HG02588 (cell line): ENCODE measurements around the gene C2CD2.
"Not testable (repeated sequence)": the region's sequence is repeated elsewhere in the genome, so short reads cannot be mapped to it uniquely, and the experiment has no call there.

Experiments used
- ATAC-seq: cut with Tn5 transposase; IDR thresholded peaks from one replicate; pipeline ENCODE4 v1.9.1; 2021; ENCODE audit warnings: mild to moderate bottlenecking, moderate library complexity; ENCODE audit not compliant: unreplicated experiment

The C2CD2 gene

DNA sequence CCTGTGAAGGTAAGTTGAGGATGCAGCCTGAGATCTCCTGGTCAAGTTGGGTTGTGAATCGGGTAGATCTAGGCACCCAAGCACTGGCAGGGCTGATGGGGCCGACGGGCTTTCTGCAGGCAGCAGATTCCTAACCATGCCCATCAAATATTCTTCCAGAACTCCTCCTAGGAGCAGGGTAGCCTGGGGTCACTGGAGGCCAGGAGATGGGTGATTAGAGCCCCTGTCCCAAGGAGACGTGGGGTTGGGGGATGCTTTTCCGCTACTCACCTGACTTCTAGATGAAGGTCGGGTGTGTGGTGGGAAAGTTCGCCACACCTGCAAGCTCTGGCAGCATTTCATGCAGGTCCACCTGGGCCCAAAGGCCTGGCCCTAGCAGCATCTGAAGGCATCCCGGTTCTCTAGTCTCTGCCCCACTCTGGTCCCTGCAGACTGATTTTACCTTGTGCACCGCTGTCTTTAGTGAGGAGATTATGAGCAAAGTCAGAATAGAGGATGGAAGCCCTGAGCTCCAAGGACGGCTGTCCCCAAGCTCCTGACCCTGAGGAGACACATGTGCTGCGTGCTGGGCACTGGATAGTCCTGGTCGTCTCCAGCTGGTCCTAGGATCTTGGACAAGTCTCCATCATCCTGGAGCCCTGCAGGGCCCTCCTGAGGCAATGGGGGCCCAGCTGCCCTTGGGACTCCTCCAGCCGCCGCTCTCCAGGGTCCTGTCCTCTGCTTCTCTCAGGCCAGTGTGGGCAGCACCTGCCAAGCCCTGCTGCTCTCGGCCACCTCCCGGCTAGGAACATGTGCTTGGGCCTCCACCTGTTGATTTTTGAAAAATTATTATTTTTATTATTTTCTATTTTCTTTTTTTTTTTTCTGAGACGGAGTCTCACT, 21.8 kb upstream of the C2CD2 start:
- no peak for ATAC-seq

DNA sequence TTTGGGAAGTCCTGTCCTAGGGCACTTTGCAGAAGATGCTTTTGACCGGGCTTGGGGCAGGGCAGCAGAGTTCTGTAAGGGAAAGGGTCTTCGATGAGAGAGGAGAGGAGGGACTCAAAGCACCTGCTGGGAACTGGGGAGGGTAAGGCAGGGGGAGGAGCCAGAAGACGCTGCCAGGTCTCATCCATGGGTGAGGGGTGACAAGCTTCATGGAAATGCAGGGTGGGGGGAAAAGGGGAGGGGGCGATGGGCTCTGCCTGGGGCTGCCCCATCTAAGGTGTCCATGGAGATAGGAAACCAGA, 20.9 kb upstream of the C2CD2 start:
- ATAC-seq, result no peak

DNA sequence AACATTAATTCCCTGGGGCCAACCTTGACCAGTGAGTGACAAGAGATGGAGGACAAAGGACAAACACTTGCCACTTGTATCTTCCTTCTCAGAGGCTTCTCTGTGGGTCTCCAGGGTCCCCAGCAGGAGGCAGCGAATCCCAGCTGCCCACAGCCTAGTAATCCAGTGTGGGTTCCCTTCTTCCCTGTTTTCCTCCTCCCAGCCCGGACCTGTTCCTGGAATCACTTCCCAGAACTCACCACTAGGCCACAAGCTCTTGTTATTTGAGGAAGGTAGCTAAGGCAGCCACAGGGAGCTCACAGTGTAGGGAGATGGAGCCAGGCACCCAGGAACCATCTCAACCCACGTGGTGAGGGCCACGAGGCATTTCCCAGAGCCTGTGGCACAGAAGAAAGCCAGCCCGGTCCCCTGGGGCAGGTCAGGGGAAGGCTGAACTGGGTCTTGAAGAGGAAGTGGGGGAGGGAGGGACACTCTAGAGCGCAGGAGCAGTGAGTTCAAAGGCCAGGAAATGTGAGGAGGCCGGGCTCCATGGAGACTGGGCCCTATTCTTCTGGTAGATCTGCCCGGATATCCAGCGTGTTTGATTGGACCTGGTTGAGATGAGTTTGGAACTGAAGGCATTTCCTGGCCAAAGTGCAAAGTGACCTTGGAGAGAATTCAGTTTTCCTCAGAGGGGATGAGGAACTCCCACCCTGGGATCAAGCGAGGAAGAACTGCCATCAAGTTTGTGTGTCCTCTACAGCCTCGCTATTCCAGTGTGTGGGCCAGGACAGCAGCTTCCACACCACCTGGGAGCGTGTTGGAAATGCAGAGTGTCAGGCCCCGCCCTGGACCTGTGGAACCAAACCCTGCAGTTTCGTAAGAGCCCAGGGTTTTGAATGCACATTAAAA, 20.3 kb upstream of the C2CD2 start:
- ATAC-seq, result no peak

DNA sequence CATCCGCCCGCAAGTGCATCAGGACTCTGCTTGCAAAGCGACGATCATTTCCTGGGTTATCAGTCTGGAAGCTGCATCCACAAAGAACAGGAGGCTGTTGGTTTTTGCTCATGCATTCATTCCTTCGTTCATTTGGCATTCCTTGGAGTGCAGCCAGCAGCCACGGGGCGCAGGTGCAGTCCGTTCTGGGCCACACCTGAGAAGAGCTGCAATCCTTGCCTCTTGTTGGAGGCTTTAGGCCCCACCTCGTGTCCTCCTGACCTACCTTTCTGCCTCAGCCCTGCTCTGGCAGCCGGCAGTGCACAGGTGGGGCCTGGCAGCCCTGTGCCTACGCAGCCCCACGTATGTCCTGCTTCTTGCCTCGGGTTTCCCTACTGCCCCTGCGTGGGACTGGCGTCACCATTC, 19.6 kb upstream of the C2CD2 start:
- ATAC-seq, result no peak

DNA sequence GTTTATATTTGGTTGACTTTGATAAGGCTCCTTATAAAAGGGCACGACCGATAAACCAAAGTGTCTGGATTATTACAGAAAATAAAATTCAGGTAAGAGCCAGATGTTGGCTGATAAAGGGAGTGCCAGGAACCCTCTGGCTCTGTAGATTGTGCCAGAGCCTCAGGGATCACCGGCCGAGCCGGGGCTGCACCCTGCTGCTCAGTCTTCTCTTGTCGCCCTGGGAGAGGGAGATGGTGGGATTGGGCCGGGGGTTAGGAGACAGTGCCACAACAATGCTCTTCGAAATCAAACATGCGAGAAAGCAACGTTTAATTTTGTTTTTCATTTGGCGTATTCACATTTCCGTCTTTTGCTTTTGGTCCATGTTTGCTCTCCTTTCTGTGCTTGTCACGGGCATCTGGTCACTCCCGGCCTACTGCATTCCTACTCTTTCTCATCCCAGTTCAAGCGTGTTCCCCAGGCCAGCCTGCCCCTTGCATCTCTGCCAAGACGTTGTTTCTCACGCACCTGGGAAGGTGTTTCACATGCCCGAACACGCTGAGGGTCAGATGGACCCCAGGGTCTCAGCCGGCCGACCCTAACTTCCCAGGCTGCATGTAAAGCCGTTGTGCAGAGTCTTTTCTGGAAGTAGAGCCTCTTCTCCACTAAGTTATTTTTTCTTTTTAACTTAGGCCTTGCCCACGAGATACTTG, 18.8 kb upstream of the C2CD2 start:
- no peak for ATAC-seq

DNA sequence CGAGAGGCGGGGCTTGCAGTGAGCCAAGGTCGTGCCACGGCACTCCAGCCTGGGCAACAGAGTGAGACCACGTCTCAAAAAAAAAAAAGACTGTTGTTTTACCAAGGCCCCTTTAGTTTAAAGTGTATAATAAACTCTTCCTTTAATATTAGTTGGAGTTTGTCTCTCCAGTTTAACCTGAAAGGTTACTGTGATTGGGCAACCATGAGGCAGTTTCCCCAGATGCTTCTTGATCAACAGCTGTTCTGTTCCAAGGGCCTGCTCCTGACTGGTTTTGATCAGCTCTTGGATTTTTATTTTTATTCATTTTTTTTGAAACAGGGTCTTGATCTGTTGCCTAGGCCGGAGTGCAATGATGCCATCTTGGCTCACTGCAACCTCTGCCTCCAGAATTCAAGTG, 18.1 kb upstream of the C2CD2 start:
- no peak for ATAC-seq

DNA sequence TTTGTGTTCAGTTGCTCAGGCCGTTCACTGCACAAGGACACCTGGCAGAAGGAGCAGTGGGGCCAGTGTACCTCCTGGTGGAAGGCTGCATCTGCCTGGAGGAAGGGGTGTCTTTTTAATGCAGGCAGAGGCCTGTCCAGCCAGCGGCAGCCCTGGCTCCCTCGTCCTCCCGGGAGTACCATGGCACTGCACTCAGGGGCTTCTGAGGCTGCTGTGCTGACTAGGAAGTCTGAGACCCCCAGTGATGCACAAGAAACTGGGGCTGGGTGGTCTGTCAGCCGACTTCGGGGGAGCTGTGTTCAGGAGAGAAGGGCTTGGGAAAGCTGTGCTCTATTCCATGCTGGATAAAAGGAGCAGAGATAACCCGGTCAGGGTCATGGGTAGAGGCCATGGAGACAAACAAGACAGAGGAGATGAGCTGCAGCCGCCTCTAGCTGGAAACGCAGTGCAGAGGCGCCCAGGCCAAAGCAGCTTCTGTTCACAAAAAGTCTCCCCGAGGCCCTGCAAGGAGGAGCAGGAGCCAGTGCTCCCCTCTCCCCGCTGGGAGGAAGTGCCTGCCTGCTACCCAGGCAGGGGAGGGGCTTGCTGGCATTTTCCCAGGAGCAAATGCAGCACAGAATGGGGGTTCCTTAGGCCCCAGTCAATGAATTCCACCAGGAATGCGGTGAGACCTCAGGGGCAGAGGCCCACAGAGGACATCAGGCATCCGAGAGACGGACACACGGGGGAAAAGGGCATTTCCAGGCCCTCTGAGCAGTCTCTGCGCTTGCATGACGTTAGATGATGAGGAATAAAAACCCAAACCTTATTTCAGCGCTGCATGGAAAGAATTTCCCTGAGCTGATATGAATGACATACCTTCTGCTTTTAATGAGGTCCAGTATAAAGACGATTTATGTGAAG, 17.2 kb upstream of the C2CD2 start:
- no peak for ATAC-seq

DNA sequence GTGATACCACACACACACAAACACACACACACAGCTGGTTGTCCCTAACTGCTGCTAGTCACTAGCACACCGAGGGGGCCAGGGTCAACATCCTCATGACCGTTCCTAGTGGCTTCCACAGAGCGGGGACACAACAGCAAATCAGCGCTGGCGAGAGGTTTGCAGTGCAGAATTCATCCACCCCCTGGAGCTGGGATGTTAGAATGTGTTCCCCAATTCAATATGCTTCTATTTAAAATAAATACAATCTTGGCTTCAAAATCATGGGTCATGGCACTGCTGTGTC, 16.2 kb upstream of the C2CD2 start:
- ATAC-seq, result no peak

DNA sequence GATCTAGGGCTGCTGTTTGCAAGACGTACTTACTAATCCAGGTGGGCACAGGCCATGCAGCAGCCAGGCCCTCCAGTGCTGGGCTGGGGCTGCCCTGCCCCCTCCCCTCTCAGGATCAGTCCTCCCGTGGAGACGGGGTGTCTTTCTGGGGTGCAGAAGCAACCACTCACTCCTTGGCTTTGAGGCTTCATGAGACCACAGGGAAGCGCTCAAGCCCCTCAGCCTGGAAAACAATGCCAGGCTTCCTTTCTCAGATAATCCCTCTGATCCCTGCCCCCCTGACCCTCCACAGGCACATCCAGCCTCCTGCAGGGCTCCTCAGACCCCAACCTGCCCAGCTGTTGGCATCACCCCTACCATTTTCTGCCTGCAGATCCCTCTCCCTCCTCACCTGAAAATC, 13.9 kb upstream of the C2CD2 start:
- no peak for ATAC-seq

DNA sequence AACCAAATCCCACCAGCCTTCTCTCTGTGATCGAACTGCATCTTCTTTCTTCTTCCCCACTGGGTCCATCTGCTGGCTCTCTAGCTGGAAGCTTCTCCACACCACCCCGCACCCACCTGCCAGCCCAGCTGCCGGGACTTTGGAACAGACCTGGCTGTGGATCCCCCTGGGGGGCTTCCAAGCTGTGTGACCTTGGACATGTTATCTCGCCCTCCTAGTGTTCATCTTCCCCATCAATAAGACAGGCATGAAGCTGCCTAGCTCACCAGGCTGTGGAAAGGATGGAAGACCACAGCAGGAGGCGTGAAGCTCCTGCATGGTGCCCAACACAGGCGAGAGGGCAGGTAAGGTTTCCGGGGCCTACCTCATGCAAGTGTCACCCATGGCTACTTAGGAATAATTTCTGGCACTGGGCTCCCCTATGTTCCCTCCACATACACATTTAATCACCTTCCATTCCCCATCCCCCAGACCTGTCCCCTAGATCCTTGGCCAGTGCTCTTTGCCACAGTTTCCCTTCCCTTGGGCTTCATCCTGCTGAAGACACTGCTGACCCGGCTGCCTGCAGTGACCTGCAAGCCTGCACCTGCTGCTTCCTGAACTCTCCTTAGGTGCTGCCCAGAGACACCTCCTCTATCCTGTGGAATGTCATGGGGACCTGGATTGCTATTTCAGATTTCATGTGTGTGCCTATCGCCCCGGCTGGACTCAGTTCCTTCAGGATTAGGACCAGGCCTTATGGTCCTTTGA, 13.2 kb upstream of the C2CD2 start:
- ATAC-seq, result no peak

DNA sequence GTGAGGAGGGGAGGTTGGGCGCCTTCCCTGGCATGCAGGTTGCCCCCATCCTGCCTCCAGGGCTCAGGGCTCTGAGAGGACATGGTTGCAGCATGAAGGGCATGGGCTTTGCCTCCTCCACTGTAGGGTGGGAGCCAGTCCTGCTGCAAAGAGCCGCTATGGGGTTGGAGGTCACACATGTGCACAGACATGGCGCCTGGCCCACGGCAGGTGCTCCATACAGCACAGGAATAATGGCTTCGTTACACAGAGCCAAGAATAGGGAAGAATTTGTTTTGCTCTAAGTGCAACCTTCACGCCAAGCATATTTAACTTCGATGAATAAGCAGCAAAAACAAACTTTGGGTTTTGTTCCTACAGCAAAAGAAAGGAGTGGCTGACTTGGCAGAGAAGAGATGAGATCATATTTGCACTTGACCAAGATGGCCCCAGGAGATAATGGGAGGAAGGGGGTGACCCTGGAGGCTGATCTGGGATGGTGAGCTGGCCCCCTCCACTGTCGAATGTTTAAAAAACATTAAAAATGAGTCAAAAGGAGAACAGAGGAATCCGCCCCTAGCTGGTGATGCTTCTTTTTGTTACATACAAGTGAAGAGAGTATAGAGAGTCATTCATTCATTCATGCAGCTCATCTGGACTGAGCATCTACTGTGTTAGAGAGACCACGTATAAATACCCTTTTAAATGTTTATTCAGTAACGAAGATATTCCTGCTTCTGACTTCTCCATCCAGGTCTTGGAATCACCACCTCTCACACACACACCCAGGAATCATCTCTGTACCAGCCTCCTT, 12.4 kb upstream of the C2CD2 start:
- ATAC-seq, result no peak

DNA sequence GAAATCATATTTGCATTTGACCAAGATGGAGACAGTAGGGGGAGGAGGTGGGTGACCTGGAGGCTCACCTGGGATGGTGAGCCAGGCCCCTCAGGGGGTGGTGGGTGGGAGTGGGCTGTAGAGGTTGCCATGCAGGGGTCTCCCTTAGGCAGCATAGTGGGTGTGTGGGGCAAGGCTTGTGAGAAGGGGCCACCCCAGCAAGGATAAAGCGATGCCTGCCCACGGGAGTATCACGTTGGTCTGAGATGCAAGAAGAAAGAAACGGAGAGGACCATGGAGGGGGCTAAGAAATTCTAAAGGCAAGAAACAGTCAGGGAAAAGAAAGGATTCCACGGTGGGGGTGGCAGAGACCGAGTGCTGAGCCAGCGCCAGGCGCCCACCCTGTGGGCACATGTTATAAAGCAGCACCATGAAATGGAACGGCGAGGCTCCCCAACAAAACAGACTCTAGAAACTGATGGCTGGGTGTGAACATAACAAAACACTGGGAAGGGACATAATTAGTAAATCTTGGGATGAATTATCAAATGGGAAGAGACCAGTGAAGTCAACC, 11.7 kb upstream of the C2CD2 start:
- ATAC-seq, result no peak

DNA sequence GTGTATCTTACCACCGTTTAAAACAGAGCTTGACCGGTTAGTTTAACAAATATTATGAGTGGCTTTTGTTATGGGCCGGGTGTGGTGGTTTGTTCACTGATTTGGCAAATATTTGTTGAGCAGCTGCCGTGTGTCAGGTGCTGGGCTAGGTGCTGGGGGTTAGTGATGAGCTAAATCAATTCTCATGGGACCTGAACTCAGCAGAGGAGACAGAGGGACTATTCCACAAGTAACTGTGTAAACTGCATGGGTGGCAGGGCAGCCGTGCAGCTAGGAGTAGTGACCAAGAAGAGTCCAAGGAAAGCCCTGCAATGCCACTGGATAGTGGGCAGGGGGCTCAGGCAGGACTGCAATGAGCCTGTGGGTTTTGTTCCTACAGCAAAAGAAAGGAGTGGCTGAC, 11.2 kb upstream of the C2CD2 start:
- no peak for ATAC-seq

DNA sequence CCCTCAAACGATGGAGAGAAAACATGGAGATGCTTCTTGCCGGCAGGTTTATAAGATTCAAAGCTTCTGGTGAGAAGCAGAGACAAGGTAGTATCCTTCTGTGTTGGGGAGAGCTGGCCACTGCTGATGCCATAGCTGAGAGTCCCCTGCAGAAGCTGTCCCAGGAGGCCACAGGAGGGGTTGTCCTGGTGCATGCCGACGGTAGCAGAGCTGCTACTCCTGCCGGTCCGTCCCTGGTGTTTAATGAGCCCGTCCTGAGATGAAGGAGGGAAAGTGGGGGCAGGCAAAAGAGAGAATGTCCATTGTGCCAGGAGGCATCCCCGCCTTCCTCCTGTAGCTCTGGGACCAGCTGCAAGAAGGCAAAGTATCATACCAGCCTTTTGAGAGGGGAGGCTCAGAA, 10.4 kb upstream of the C2CD2 start:
- no peak for ATAC-seq

DNA sequence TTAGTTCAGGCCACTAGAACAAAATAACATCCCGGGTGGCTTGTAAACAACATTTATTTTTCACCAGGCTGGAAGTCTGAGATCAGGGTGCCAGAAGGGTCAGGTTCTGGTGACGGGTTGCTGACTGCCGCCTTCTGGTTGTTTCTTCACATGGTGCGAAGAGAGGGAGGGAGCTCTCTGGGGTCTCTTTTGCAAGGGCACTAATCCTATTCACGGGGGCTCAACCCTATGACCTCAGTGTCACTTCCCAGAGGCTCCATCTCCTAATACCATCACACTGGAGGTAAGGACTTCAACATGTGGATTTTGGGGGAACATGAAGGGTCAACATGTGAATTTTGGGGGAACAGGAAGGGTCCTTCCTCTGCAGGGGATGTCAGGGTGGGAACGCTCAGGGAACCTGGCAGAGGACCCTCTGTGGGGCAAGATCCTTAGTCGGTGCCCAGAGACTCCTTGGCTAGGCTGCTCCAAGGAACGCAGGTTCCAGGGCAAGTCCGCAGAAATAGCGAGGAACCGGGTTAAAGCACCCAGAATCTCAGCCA, 8.7 kb upstream of the C2CD2 start:
- no peak for ATAC-seq

DNA sequence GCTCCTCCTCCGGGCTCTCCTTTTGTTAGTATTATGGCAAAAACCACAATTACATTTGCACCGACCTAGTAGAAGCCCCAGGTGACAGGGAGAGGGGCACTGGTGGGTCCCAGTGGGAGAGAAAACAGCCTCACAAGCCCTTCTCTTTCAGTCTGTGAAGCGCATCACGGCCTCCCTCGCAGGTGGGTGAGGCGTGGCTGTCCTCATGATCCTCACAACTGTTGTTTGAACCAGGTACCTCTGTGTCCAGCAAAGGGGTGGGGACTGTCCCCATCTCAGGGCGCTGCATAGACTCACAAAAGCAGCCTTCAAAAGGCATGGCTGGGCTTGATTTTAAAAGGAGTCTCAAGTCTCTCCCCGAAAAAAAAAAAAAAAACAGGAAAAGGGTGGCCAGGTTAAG, 7.9 kb upstream of the C2CD2 start:
- no peak for ATAC-seq

DNA sequence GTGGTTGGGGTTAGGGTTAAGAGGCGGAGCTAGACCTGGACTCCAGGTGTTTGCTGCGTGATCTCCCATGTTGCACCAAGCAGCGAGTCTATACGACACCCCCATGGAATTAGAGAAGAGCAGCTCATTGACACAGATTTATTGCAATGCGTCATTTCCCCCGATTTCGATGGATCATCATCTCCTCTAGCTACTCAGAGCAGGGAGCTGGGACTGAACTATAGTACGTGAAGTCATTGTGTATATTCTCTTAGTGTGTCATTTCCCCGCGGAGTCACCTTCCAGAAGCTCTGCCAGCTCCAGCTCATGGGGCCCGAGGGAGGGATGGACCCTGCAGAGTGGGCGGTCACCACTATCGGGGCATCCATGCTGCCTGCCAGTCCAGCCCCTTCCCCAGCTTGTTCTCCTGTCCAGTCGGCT, 7.5 kb upstream of the C2CD2 start:
- no peak for ATAC-seq

DNA sequence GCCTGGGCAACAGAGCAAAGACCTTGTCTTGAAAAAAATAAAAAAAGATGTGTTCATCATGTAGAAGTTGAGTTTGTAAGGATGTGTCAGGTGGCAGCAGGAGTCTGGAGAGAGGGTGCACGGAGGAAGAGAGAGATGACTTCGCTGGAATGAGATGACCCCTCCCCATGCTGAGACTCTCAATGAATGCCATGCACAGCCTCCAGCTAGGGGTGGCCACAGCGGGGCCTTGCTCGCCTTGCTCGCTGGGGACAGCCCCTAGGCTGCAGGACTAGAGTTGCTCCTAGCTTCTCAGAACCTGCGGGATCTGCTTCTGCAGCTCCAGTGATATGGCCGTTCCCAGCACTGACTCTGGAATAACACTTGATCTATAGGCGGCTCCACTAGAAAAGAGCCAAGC, 6.6 kb upstream of the C2CD2 start:
- ATAC-seq, result no peak

DNA sequence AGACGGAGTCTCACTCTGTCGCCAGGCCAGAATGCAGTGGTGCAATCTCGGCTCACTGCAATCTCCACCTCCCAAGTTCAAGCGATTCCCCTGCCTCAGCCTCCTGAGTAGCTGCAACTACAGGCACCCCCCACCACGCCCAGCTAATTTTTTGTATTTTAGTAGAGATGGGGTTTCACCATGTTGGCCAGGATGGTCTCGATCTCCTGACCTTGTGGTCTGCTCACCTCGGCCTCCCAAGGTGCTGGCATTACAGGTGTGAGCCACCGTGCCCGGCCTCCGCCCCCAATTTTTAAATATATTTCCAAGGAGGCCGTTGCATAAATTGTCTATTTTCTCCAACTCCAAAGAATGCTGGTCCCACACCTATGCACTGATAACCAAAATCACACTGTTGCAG, 5.9 kb upstream of the C2CD2 start:
- ATAC-seq, result not testable (repeated sequence)
